Stomach (tissue), 9 donors: ENCODE results near the gene BMP6. TPM values are rescaled to one million over a fixed set of nuclear protein-coding genes. Genes with fewer than 3 reads are reported as not detected.

Experiments
- DNase-seq, 2 donors: peaks; one replicate each; pipeline versions ENCODE4 v3.0.0 to v3.0.0-alpha.2; 2013 to 2019
- H3K27ac ChIP-seq, 5 donors: fragments of 200-600 bp in 4 of 5; sonication (generic) in 4 of 5; one replicate each; pipeline ENCODE4 v1.5.1; 2013 to 2019; ENCODE audit warnings: mild to moderate bottlenecking in 1 of 5, moderate library complexity in 1 of 5
- H3K27me3 ChIP-seq, 3 donors: fragments of 200-600 bp; sonication (generic); one replicate each; pipeline ENCODE4 v1.5.1; 2017 to 2019; ENCODE audit warnings: mixed run types in 1 of 3
- H3K36me3 ChIP-seq, 4 donors: fragments of 200-600 bp; sonication (generic); 1 replicate in 3 of 4; 2 replicates in 1 of 4; pipeline ENCODE4 v1.5.1; 2016 to 2019
- H3K4me1 ChIP-seq, 4 donors: fragments of 200-600 bp; sonication (generic); one replicate each; pipeline ENCODE4 v1.5.1; 2016 to 2019
- H3K4me3 ChIP-seq, 4 donors: fragments of 200-600 bp; sonication (generic) in 3 of 4; one replicate each; pipeline ENCODE4 v1.5.1; 2016 to 2019; ENCODE audit warnings: mild to moderate bottlenecking in 1 of 4
- H3K9me3 ChIP-seq, 4 donors: fragments of 200-600 bp; sonication (generic); one replicate each; pipeline ENCODE4 v1.5.1; 2016 to 2019
- CTCF ChIP-seq, 7 experiments: fragments of 450-650 bp in 4 of 7; fragments of 200-600 bp in 3 of 7; sonication (generic) in 3 of 7; IDR thresholded peaks; one replicate each; pipeline ENCODE4 v1.5.1; 2016 to 2019; ENCODE audit warnings: antibody characterized with exemption in 7 of 7, control low read depth in 2 of 7, mild to moderate bottlenecking in 1 of 7
- EP300 ChIP-seq: sonication (generic); formaldehyde crosslinking; IDR thresholded peaks from one replicate; pipeline ENCODE4 v1.6.1; 2017; ENCODE audit warnings: antibody characterized with exemption
- POLR2A ChIP-seq, 4 donors: fragments of 450-650 bp; IDR thresholded peaks; one replicate each; pipeline ENCODE4 v1.6.1; 2016; ENCODE audit warnings: antibody characterized with exemption in 4 of 4, control low read depth in 2 of 4, mild to moderate bottlenecking in 1 of 4, moderate library complexity in 1 of 4
- POLR2AphosphoS5 ChIP-seq, 3 donors: sonication (generic); formaldehyde crosslinking; IDR thresholded peaks; one replicate each; pipeline ENCODE4 v1.6.1; 2016; ENCODE audit warnings: antibody characterized with exemption in 3 of 3
- WGBS, 5 donors: extraction: QIAGEN DNeasy Blood & Tissue Kit in 3 of 5; methylation state at CpG; one replicate each; pipeline versions ENCODE4 v1.1.5 to v1.1.7; 2013 to 2018; 5-methylcytosine and 5-hydroxymethylcytosine counted together
- intact Hi-C: fragments of 100-400 bp; cut with DNase I; formaldehyde crosslinking; loops from one replicate; pipeline ENCODE4 v1.15.1; 2023; ENCODE audit warnings: low total_unique reads
- polyA plus RNA-seq, 3 donors: library from polyadenylated mRNA; stranded (reverse); fragments of 200-250 nt; gene quantifications; one replicate each; pipeline ENCODE4 v1.2.3, GENCODE V29; 2013
- total RNA-seq, 5 donors: library from RNA; depleted of rRNA; stranded (reverse); fragments of >200 nt; gene quantifications; one replicate each; pipeline versions ENCODE4 v1.1.0 to v1.2.3, GENCODE V29; 2014 to 2016
- donor health status: healthy with polysubstance abuse.
- donor health status: Bipolar disorder and iron deficiency.
- donor health status: healthy.

BMP6 gene
- total and polyA plus RNA-seq, 8 donors = 0.50 to 15.8 (median 2.7) TPM; not detected in 1

GRCh38 chr6:7821426-7821825, 95.5 kb downstream of the BMP6 start:
- TF ChIP-seq POLR2A (IDR thresholded peaks at IDR 0.05) = no peak
- TF ChIP-seq CTCF (IDR thresholded peaks at IDR 0.05) = no peak
- no peak for TF ChIP-seq EP300
- no peak for TF ChIP-seq POLR2AphosphoS5 (IDR thresholded peaks at IDR 0.05)
- intact Hi-C loops = no loop called here
- Histone ChIP-seq H3K4me1 (no peaks in the 10 kb centered on the region), H3K27ac (no peak overlapping the region), H3K4me3 (no peak overlapping the region), H3K27me3 (no peaks in the 10 kb centered on the region), H3K36me3 (no peaks in the 10 kb centered on the region), H3K9me3 (no peaks in the 10 kb centered on the region)
- DNase-seq = no peak
- 88 to 96% (median 93%) methylated on average over 5 of the region's 5 CpGs for WGBS, 5 donors

GRCh38 chr6:7823552-7823951, 97.7 kb downstream of the BMP6 start:
- DNase-seq = no peak
- H3K27ac ChIP-seq = no peak overlapping the region
- TF ChIP-seq POLR2AphosphoS5 (IDR thresholded peaks at IDR 0.05) (no peak), EP300 (no peak), CTCF (IDR thresholded peaks at IDR 0.05) (no peak), POLR2A (IDR thresholded peaks at IDR 0.05) (no peak)
- no peaks in the 10 kb centered on the region for H3K9me3 ChIP-seq
- H3K4me3 ChIP-seq = no peak overlapping the region
- H3K4me1 ChIP-seq = no peaks in the 10 kb centered on the region
- 79 to 93% (median 87%) methylated on average over 3 of the region's 3 CpGs for WGBS, 5 donors
- no peaks in the 10 kb centered on the region for H3K27me3 ChIP-seq
- no peaks in the 10 kb centered on the region for H3K36me3 ChIP-seq
- intact Hi-C loops = no loop called here

- DNase-seq = no peak
- Histone ChIP-seq H3K27me3 (no peaks in the 10 kb centered on the region), H3K36me3 (no peaks in the 10 kb centered on the region), H3K27ac (no peak overlapping the region), H3K4me3 (no peak overlapping the region), H3K9me3 (no peaks in the 10 kb centered on the region), H3K4me1 (no peaks in the 10 kb centered on the region)
- 75 to 84% (median 81%) methylated on average over 4 to 5 of the region's 5 CpGs for WGBS, 5 donors
- no peak for TF ChIP-seq CTCF (IDR thresholded peaks at IDR 0.05)
- no peak for TF ChIP-seq EP300
- TF ChIP-seq POLR2AphosphoS5 (IDR thresholded peaks at IDR 0.05) = no peak
- no peak for TF ChIP-seq POLR2A (IDR thresholded peaks at IDR 0.05)
- intact Hi-C loops = no loop called here
Measured at GRCh38 chr6:7825986-7826385, 100.1 kb downstream of the BMP6 start.

GRCh38 chr6:7827142-7827541, 101.2 kb downstream of the BMP6 start:
- Histone ChIP-seq H3K4me3 (no peak overlapping the region), H3K9me3 (no peaks in the 10 kb centered on the region), H3K4me1 (no peaks in the 10 kb centered on the region), H3K27me3 (no peaks in the 10 kb centered on the region), H3K36me3 (no peaks in the 10 kb centered on the region), H3K27ac (peak overlapping the region in 2 of 5 donors; percentile 13 to 27)
- intact Hi-C loops = no loop called here
- 50 to 61% (median 58%) methylated on average over 7 of the region's 7 CpGs for WGBS, 5 donors
- no peak for TF ChIP-seq POLR2A (IDR thresholded peaks at IDR 0.05)
- no peak for DNase-seq

- 69 to 81% (median 76%) methylated on average over 5 of the region's 5 CpGs for WGBS, 5 donors
- Histone ChIP-seq H3K27ac (peak overlapping the region in 1 of 5 donors; percentile 27), H3K4me3 (no peak overlapping the region), H3K27me3 (no peaks in the 10 kb centered on the region), H3K4me1 (no peaks in the 10 kb centered on the region), H3K9me3 (no peaks in the 10 kb centered on the region), H3K36me3 (no peaks in the 10 kb centered on the region)
- intact Hi-C loops = no loop called here
- TF ChIP-seq EP300 (no peak), POLR2A (IDR thresholded peaks at IDR 0.05) (no peak), CTCF (IDR thresholded peaks at IDR 0.05) (no peak), POLR2AphosphoS5 (IDR thresholded peaks at IDR 0.05) (no peak)
- DNase-seq = no peak
Measured at GRCh38 chr6:7828124-7828523, 102.2 kb downstream of the BMP6 start.
